Neuronal stem cell (in vitro differentiated cells): ENCODE results near the gene CHMP1B.
"Not testable (repeated sequence)": the region's sequence is repeated elsewhere in the genome, so short reads cannot be mapped to it uniquely, and the experiment has no call there.

Experiments
- DNase-seq: peaks from one replicate; pipeline ENCODE4 v3.0.0-alpha.2; 2013; ENCODE audit warnings: low spot score
- H2AFZ ChIP-seq: one replicate; pipeline ENCODE4 v1.6.1; 2013; ENCODE audit warnings: mild to moderate bottlenecking, low read length, inconsistent platforms
- H2AK5ac ChIP-seq: 2 replicates; pipeline ENCODE4 v1.6.1; 2013; ENCODE audit warnings: low read depth, mild to moderate bottlenecking, inconsistent platforms, low read length, moderate library complexity, mixed read lengths
- H2BK120ac ChIP-seq: 2 replicates; pipeline ENCODE4 v1.6.1; 2013; ENCODE audit warnings: low read depth, mild to moderate bottlenecking, inconsistent platforms, low read length, moderate library complexity, mixed read lengths
- H2BK12ac ChIP-seq: one replicate; pipeline ENCODE4 v1.6.1; 2013; ENCODE audit warnings: low read length, inconsistent platforms
- H2BK15ac ChIP-seq: 2 replicates; pipeline ENCODE4 v1.6.1; 2013; ENCODE audit warnings: mild to moderate bottlenecking, low read length, inconsistent platforms, mixed read lengths
- H2BK5ac ChIP-seq: one replicate; pipeline ENCODE4 v1.6.1; 2013; ENCODE audit warnings: inconsistent platforms, mild to moderate bottlenecking, low read length, moderate library complexity
- H3K14ac ChIP-seq: one replicate; pipeline ENCODE4 v1.6.1; 2013; ENCODE audit warnings: low read length, inconsistent platforms
- H3K18ac ChIP-seq: 2 replicates; pipeline ENCODE4 v1.6.1; 2013; ENCODE audit warnings: low read length, inconsistent platforms
- H3K23ac ChIP-seq: 2 replicates; pipeline ENCODE4 v1.6.1; 2013; ENCODE audit warnings: low read depth, mild to moderate bottlenecking, mixed read lengths, low read length, inconsistent platforms; ENCODE audit not compliant: poor library complexity
- H3K27ac ChIP-seq: replicated peaks from 3 replicates; pipeline ENCODE4 v1.5.1; 2013; ENCODE audit warnings: low read length, inconsistent platforms
- H3K27me3 ChIP-seq, 3 experiments: 2 replicates each; pipeline ENCODE4 v1.6.1; 2013; ENCODE audit warnings: low read length in 3 of 3, mild to moderate bottlenecking in 2 of 3, inconsistent platforms in 1 of 3, low read depth in 1 of 3, mixed read lengths in 1 of 3, moderate library complexity in 1 of 3; ENCODE audit not compliant: control insufficient read depth in 3 of 3, insufficient read depth in 3 of 3
- H3K36me3 ChIP-seq, 2 donors: replicated peaks in 1 of 2; 2 replicates each; pipeline ENCODE4 v1.6.1; 2013; ENCODE audit warnings: low read length in 2 of 2; ENCODE audit not compliant: control insufficient read depth in 2 of 2, insufficient read depth in 2 of 2
- H3K4ac ChIP-seq: 2 replicates; pipeline ENCODE4 v1.6.1; 2013; ENCODE audit warnings: inconsistent platforms, mild to moderate bottlenecking, low read length, moderate library complexity
- H3K4me1 ChIP-seq, 2 donors: 1 replicate in 1 of 2; 2 replicates in 1 of 2; pipeline ENCODE4 v1.6.1; 2013; ENCODE audit warnings: low read length in 2 of 2, low read depth in 1 of 2; ENCODE audit not compliant: control insufficient read depth in 2 of 2, insufficient read depth in 1 of 2
- H3K4me2 ChIP-seq: one replicate; pipeline ENCODE4 v1.6.1; 2013; ENCODE audit warnings: mild to moderate bottlenecking, low read length, inconsistent platforms; ENCODE audit not compliant: insufficient read depth, poor library complexity, severe bottlenecking
- H3K4me3 ChIP-seq, 2 donors: 2 replicates each; pipeline ENCODE4 v1.5.1; 2013; ENCODE audit warnings: low read length in 2 of 2, mild to moderate bottlenecking in 2 of 2, inconsistent platforms in 1 of 2, moderate library complexity in 1 of 2
- H3K79me1 ChIP-seq: one replicate; pipeline ENCODE4 v1.6.1; 2013; ENCODE audit warnings: low read depth, mild to moderate bottlenecking, inconsistent platforms, low read length, moderate library complexity
- H3K9ac ChIP-seq: one replicate; pipeline ENCODE4 v1.6.1; 2013; ENCODE audit warnings: mild to moderate bottlenecking, low read depth, low read length, inconsistent platforms; ENCODE audit not compliant: poor library complexity
- H3K9me3 ChIP-seq, 2 donors: replicated peaks in 1 of 2; 2 replicates each; pipeline versions ENCODE3 to v1.6.1; 2013; ENCODE audit warnings: low read length in 2 of 2, mild to moderate bottlenecking in 2 of 2, inconsistent platforms in 1 of 2, low read depth in 1 of 2, mixed read lengths in 1 of 2, moderate library complexity in 1 of 2; ENCODE audit not compliant: control insufficient read depth in 2 of 2, insufficient read depth in 1 of 2
- H4K8ac ChIP-seq: one replicate; pipeline ENCODE4 v1.6.1; 2013; ENCODE audit warnings: low read depth, mild to moderate bottlenecking, inconsistent platforms, low read length, moderate library complexity
- H4K91ac ChIP-seq: one replicate; pipeline ENCODE4 v1.6.1; 2013; ENCODE audit warnings: low read length, low read depth, mild to moderate bottlenecking, inconsistent platforms; ENCODE audit not compliant: poor library complexity
- WGBS, 2 donors: extraction: QIAGEN DNeasy Blood & Tissue Kit; methylation state at CpG; one replicate each; pipeline ENCODE4 v1.1.7; 2013; ENCODE audit warnings: missing lambda C conversion rate in 2 of 2, mixed read lengths in 1 of 2; ENCODE audit not compliant: insufficient read length in 2 of 2, insufficient replicate concordance in 1 of 2; ENCODE audit errors: extremely low coverage in 2 of 2; 5-methylcytosine and 5-hydroxymethylcytosine counted together

CHMP1B gene

DNA sequence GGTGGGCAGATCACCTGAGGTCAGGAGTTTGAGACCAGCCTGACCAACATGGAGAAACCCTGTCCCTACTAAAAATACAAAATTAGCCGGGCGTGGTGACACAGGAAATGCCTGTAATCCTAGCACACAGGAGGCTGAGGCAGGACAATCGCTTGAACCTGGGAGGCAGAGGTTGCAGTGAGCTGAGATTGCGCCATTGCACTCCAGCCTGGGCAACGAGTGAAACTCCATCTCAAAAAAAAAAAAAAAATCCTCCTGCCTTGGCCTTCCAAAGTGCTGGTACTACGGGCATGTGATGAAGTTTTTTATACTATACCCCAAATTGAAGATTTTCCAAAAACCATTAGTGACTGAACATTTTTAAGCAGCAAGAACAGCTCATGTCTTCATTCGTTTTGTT lies 41.2 kb downstream of the CHMP1B start:
- not testable (repeated sequence) for H2BK12ac ChIP-seq, H4K91ac ChIP-seq, H3K9ac ChIP-seq, H3K9me3 ChIP-seq, H3K4me1 ChIP-seq, H3K23ac ChIP-seq, H3K27ac ChIP-seq, H2BK15ac ChIP-seq, H4K8ac ChIP-seq, DNase-seq, H3K27me3 ChIP-seq, H3K18ac ChIP-seq, H2BK120ac ChIP-seq, H3K4me3 ChIP-seq, H3K4ac ChIP-seq, H2BK5ac ChIP-seq, H2AFZ ChIP-seq, H3K14ac ChIP-seq, H2AK5ac ChIP-seq, H3K4me2 ChIP-seq, H3K79me1 ChIP-seq
- no CpG with 5 or more reads among the region's 7 CpGs for WGBS, 2 donors
- H3K36me3 ChIP-seq = peaks cover 0 to 60% of the 10 kb centered on the region in 2 donors

DNA sequence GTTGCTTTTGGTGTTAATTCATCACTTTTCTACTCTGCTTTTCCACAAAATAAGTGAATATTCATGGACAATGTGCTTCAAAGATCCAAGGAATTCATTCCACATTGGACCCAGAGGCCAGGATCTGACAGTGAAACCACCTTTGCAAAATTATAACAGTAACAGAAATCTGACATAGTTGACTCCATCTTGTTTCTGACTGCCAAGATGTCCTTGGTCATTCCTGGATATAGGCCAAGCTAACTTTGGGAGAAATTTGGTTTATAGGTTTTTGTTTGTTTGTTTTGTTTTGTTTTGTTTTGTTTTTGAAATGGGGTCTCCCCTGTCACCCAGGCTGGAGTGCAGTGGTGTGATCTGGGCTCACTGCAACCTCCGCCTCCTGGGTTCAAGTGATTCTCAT lies 46.6 kb downstream of the CHMP1B start:
- H3K27me3 ChIP-seq = no peaks in the 10 kb centered on the region
- no peak for DNase-seq
- H2BK5ac ChIP-seq = no peak overlapping the region
- H3K36me3 ChIP-seq = peaks cover 2 to 35% of the 10 kb centered on the region in 2 donors
- H3K9me3 ChIP-seq = no peaks in the 10 kb centered on the region
- no peak overlapping the region for H3K4me3 ChIP-seq
- no CpG with 5 or more reads among the region's 1 CpG for WGBS, 2 donors
- no peak overlapping the region for H2BK120ac ChIP-seq
- no peak overlapping the region for H2BK15ac ChIP-seq
- no peak overlapping the region for H4K8ac ChIP-seq
- H3K23ac ChIP-seq = no peak overlapping the region
- H3K4me2 ChIP-seq = no peak overlapping the region
- no peaks in the 10 kb centered on the region for H3K79me1 ChIP-seq
- no peak overlapping the region for H3K4ac ChIP-seq
- H3K27ac ChIP-seq = no peak overlapping the region
- no peak overlapping the region for H3K18ac ChIP-seq
- H2AFZ ChIP-seq = no peak overlapping the region
- no peak overlapping the region for H2BK12ac ChIP-seq
- no peak overlapping the region for H2AK5ac ChIP-seq
- H3K4me1 ChIP-seq = no peaks in the 10 kb centered on the region
- H4K91ac ChIP-seq = no peak overlapping the region
- H3K9ac ChIP-seq = no peak overlapping the region
- H3K14ac ChIP-seq = no peak overlapping the region

DNA sequence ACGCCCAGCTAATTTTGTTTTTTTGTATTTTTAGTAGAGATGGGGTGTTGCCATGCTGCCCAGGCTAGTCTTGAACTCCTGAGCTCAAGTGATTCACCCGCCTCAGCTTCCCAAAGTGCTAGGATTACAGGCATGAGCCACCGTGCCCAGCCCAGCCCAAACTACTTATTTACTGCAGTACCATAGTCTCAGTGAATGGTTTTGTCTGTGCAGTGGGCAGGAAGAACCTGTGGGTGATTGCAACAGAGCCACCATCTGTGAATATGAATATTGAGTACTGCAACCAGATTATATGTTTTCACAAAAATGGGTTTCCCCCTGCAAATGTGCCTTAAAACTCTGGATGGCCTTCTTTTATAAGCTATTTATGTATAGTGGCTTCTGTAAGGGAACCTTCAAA lies 47.9 kb downstream of the CHMP1B start:
- no CpG with 5 or more reads among the region's 3 CpGs for WGBS, 2 donors
- no peak overlapping the region for H3K4me3 ChIP-seq
- H2BK120ac ChIP-seq = no peak overlapping the region
- H3K36me3 ChIP-seq = peaks cover 2 to 24% of the 10 kb centered on the region in 2 donors
- H2BK5ac ChIP-seq = no peak overlapping the region
- no peak overlapping the region for H2BK15ac ChIP-seq
- H3K27ac ChIP-seq = no peak overlapping the region
- no peaks in the 10 kb centered on the region for H3K4me1 ChIP-seq
- no peak overlapping the region for H2BK12ac ChIP-seq
- H3K14ac ChIP-seq = no peak overlapping the region
- H3K9ac ChIP-seq = no peak overlapping the region
- no peak overlapping the region for H4K91ac ChIP-seq
- no peak overlapping the region for H2AFZ ChIP-seq
- no peak overlapping the region for H2AK5ac ChIP-seq
- H3K79me1 ChIP-seq = no peaks in the 10 kb centered on the region
- H4K8ac ChIP-seq = no peak overlapping the region
- H3K4me2 ChIP-seq = no peak overlapping the region
- H3K23ac ChIP-seq = no peak overlapping the region
- H3K27me3 ChIP-seq = no peaks in the 10 kb centered on the region
- no peak overlapping the region for H3K18ac ChIP-seq
- no peak overlapping the region for H3K4ac ChIP-seq
- DNase-seq = no peak
- H3K9me3 ChIP-seq = no peaks in the 10 kb centered on the region

- peaks cover 2 to 13% of the 10 kb centered on the region in 2 donors for H3K36me3 ChIP-seq
- H3K4me3 ChIP-seq = no peak overlapping the region
- no peak overlapping the region for H2BK15ac ChIP-seq
- no peak overlapping the region for H2AFZ ChIP-seq
- no peaks in the 10 kb centered on the region for H3K9me3 ChIP-seq
- H3K14ac ChIP-seq = no peak overlapping the region
- H4K8ac ChIP-seq = no peak overlapping the region
- H3K4ac ChIP-seq = no peak overlapping the region
- H3K4me2 ChIP-seq = no peak overlapping the region
- no peak for DNase-seq
- H3K9ac ChIP-seq = no peak overlapping the region
- no peak overlapping the region for H2BK12ac ChIP-seq
- no peaks in the 10 kb centered on the region for H3K4me1 ChIP-seq
- H3K27me3 ChIP-seq = no peaks in the 10 kb centered on the region
- no peak overlapping the region for H2AK5ac ChIP-seq
- no peak overlapping the region for H3K27ac ChIP-seq
- H3K79me1 ChIP-seq = no peaks in the 10 kb centered on the region
- H2BK120ac ChIP-seq = no peak overlapping the region
- no peak overlapping the region for H3K23ac ChIP-seq
- H2BK5ac ChIP-seq = no peak overlapping the region
- WGBS, 2 donors = no CpG with 5 or more reads among the region's 5 CpGs
- no peak overlapping the region for H3K18ac ChIP-seq
- no peak overlapping the region for H4K91ac ChIP-seq
Observed at GRCh38 chr18:11901826-11902438, 50.7 kb downstream of the CHMP1B start.
